EL (cell line): ENCODE measurements around the gene CDCA4.
"Not testable (repeated sequence)": the region's sequence is repeated elsewhere in the genome, so short reads cannot be mapped to it uniquely, and the experiment has no call there.

Experiments used
- DNase-seq: peaks from one replicate; pipeline ENCODE4 v3.0.0-alpha.2; 2016

Gene CDCA4

GRCh38 chr14:105056303-105056831 lies 35.5 kb upstream of the CDCA4 start:
- no peak for DNase-seq

GRCh38 chr14:105055736-105056302 lies 34.9 kb upstream of the CDCA4 start:
- DNase-seq, result no peak

DNA sequence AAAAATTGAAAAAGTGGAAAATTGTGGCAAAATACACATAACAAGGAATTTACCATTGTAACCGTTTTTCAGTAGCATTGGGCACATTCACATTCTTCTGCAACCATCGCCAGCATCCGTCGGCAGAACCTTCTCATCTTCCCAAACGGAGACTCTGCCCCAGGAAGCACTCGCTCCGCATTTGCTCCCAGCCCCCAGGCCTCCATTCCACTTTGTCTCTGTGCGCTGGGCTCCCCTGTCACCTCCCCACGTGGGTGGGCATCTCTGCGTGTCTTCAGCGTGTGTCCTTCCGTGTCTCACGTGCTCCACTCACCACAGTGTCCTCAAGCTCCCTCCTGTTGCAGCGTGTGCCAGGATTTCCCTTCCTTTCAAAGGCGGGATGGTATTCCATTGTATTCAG lies 34.5 kb upstream of the CDCA4 start:
- no peak for DNase-seq

GRCh38 chr14:105053996-105054395 lies 33.1 kb upstream of the CDCA4 start:
- no peak for DNase-seq

- no peak for DNase-seq
Measured at GRCh38 chr14:105053421-105053820, 32.5 kb upstream of the CDCA4 start.

DNA sequence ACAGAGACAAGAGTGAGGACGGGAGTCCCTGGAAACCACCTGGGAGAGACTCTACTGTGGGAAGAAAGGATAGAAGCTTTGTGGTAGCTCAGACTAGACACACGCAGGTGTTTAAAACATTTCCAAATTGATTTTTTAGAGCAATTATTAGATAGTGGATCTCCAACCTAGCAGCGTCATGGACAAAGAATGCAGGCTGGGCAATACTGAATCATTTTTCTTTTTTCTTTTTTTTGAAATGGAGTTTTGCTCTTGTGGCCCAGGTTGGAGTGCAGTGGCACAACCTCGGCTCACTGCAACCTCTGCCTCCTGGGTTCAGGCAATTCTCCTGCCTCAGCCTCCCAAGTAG lies 31.2 kb upstream of the CDCA4 start:
- no peak for DNase-seq

DNA sequence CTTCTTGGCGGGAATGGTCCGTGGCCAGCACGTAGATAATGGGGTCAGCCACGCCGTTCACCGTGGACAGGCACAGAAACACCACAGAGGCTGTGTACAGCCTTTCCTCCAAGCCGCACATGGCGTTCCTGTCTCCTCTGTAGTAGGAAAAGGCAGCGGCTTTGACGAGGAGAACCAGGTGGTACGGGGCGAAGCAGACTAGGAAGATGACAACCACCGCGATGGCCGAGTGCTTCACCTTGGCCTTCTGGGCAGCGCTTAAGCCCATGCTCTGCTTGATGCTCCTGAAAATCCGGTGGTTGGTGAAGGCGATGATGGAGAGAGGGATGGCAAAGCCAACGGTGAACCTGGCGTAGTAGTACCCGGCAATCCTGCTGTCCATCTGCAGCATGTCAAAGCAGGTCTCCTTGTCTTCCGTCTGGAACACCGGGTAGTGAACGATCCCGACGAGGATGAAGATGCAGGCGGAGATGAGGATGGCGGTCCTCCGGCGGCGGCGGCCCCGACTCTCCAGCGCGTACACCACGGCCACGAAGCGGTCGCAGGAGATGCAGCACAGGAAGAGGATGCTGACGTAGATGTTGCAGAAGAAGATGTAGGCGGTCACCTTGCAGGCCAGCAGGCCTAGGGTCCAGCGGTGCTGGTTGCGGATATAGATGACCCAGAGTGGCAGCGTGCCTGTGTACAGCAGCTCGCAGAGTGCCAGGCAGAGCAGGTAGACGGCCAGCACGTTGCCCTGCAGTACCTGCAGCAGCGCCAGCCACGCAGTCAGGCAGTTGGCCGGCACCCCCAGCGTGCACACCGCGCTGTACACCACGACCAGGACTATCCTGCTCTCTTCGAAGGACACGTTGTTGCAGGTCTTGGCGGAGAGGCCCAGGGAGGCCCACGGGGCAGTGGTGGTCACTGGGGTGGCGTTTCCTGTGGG lies 30.6 kb upstream of the CDCA4 start:
- no peak for DNase-seq

GRCh38 chr14:105050551-105050897 lies 29.6 kb upstream of the CDCA4 start:
- DNase-seq, result peak; percentile 67

DNA sequence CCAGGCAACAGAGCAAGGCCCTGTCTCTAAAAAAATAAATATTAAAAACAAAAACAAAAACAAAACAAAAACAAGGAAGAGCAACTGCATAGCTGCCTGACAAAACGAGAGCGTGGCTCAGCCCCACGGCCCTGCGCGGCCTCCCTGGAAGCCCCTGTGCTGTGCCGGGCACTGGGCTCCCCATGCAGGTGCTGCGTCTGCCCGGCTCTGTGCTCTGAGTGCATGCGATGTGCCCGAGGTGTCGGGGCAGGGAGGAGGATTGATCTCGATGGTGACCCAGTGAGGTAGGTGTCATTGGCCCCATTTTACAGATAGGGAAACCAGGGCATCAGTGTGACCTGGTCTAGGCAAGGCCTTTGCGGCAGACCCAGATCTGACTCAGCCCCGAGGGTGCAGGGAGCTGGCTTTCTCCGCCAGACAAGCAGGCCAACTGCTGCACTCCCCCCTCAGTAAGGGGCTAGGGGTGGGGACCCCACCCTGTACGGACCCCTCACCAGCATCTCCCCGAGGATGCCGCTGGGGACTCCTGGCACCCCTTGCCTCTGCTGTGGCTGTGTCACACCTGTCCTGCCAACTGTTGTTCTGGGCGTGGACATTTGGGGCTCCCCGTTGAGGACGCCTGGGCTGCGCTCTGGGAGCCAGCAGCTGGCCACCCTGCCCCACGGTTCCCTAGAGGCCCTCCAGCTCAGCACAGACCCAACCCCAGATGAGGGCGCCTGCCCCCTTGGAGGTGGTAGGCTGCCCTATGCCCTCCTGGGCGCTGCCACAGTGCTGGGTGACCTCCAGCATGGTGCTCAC lies 29.1 kb upstream of the CDCA4 start:
- no peak for DNase-seq

GRCh38 chr14:105047283-105048016 lies 26.6 kb upstream of the CDCA4 start:
- no peak for DNase-seq

GRCh38 chr14:105046891-105047282 lies 26.0 kb upstream of the CDCA4 start:
- DNase-seq, result no peak

DNA sequence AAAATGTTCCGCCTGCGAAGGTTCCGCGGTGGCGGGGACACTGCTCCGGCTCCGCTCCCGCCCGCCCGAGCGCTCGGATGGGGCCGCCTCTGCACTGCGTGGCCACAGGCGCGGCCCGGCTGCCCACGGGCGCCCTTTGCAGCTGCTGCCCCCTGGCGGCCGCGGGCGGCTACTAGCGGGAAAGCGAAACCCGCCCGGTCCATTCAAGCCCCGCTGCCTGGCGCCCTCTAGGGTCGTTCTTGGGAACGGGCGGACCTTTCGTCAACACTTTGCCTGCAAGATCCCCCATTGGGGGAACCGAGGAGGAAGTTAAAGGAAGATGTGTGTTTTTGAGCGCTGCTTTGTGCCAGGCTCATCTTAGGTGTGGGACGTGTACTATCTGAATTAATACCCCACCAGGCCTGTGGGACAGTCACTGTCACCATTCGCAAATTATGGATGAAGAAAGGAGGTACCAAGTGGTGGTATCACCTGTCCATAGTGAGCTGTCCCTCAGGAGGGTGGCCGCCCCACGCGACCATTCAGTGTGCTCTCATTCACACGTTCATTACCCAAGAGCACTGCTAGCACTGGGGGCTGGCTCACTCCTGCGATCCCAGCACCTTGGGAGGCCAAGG lies 24.9 kb upstream of the CDCA4 start:
- DNase-seq, result peak; percentile 80

- DNase-seq, result no peak
Measured at GRCh38 chr14:105043641-105044040, 22.8 kb upstream of the CDCA4 start.

GRCh38 chr14:105042813-105043212 lies 21.9 kb upstream of the CDCA4 start:
- no peak for DNase-seq

GRCh38 chr14:105041841-105042765 lies 21.2 kb upstream of the CDCA4 start:
- DNase-seq, result no peak

- no peak for DNase-seq
Measured at GRCh38 chr14:105039458-105040205, 18.7 kb upstream of the CDCA4 start.

GRCh38 chr14:105035616-105036015 lies 14.7 kb upstream of the CDCA4 start:
- DNase-seq, result not testable (repeated sequence)

DNA sequence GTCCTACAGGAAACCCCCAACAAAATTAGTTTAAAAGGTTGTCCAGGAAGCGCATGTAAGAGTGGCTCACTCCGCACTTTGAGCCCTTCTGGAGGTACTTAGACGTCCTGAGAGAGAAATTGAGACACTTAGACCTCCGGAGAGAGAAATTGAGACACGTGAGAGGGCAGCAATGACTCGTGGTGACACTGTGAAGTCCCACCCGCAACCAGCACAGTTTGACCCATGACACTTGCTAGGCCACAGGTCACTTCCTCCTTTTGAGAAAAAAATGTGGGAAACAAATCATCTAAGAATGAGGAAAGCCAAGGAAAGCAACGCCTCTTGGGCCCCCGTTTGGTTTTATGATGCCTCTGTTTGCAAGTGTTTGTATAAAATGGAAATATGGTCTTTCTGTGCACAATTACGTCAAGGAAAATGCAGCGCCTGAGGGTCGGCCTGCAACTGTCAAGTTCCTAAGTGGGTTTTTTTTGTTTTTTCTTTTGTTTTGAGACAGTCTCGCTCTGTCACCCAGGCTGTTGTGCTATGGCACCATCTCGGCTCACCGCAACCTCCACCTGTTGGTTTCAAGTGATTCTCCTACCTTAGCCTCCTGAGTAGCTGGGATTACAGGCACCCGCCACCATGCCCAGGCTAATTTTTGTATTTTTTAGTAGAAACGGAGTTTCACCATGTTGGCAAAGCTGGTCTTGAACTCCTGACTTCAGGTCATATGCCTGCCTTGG lies 13.6 kb upstream of the CDCA4 start:
- DNase-seq, result no peak

DNA sequence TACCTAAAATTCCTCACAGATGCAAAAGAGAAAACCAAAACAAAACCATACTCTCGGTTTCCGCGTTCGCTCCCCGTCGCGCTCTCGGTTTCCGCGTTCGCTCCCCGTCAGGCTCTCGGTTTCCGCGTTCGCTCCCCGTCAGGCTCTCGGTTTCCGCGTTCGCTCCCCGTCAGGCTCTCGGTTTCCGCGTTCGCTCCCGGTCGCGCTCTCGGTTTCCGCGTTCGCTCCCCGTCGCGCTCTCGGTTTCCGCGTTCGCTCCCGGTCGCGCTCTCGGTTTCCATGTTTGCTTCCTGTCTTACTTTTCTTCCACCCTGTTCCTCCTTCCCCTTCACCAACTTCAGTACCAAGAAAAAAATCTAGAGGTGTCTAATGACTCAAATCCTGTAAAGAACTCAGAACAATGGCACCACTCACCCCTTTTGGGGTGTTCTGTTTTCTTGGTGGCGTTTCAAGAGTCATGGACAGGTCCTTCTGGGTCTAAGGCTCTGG lies 12.6 kb upstream of the CDCA4 start:
- not testable (repeated sequence) for DNase-seq
